Measurements from ENCODE around the gene NEAT1.
"Not testable (repeated sequence)": the region's sequence is repeated elsewhere in the genome, so short reads cannot be mapped to it uniquely, and the experiment has no call there.

NEAT1 gene

GRCh38 chr11:65456418-65456817 is 33.8 kb downstream of the NEAT1 start:
- no peak for DNase-seq

DNA sequence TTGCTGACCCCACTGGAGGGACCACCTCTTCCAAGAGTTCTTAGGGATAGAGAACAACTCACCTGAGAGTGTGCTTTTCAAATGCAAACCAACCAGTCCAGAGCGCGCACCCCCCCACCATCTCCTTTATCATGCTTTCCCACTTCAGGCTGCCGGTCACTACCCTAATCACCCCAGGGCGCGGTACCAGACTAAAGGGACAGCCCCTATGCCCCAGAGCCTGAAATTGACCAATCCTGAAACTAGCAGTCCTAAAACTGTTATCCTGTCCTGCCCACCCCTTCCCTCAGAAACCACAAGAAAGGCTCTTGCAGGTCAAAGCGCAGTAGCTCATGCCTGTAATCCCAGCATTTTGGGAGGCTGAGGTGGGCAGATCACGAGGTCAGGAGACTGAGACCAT is 37.0 kb downstream of the NEAT1 start:
- DNase-seq, result no peak

DNA sequence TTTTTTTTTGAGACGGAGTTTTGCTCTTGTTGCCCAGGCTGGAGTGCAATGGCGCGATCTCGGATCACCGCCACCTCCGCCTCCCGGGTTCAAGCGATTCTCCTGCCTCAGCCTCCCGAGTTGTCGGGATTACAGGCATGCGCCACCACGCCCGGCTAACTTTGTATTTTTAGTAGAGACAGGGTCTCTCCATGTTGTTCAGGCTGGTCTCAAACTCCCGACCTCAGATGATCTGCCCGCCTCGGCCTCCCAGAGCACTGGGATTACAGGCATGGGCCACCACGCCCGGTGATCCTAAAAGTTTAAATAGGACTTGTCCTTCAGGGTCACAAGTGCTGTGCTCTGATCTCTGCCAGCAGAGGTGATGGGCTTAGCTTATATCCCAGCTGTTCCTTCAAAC is 42.9 kb downstream of the NEAT1 start:
- DNase-seq, result not testable (repeated sequence)

GRCh38 chr11:65467306-65467705 is 44.7 kb downstream of the NEAT1 start:
- peak; percentile 79 for DNase-seq

GRCh38 chr11:65468874-65469333 is 46.3 kb downstream of the NEAT1 start:
- DNase-seq, result peak; percentile 38

GRCh38 chr11:65470433-65471049 is 47.9 kb downstream of the NEAT1 start:
- DNase-seq, result no peak

DNA sequence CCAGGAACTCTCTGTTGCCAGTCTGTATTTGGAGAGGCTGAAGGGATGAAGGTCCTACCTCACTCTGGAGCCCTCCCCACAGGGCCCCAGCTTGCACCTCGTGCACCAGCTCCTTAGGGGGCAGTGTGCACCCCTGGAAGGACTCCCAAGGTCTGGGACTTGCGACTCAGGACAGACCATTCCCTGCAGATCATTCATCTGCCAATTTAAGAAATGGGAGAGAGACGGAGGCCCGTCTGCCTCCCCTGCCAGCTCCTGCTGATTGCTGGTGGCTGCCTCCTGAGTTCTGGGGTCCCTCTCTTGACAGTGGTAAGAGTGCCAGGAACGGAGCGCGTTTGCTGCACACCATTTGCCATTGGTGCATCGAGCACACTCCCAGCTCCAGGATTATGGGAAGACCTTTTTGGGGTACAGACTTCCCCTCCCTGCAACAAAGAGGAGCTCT is 48.9 kb downstream of the NEAT1 start:
- DNase-seq, result no peak

- DNase-seq, result not testable (repeated sequence)
Observed at GRCh38 chr11:65472588-65473277, 50.1 kb downstream of the NEAT1 start.

DNA sequence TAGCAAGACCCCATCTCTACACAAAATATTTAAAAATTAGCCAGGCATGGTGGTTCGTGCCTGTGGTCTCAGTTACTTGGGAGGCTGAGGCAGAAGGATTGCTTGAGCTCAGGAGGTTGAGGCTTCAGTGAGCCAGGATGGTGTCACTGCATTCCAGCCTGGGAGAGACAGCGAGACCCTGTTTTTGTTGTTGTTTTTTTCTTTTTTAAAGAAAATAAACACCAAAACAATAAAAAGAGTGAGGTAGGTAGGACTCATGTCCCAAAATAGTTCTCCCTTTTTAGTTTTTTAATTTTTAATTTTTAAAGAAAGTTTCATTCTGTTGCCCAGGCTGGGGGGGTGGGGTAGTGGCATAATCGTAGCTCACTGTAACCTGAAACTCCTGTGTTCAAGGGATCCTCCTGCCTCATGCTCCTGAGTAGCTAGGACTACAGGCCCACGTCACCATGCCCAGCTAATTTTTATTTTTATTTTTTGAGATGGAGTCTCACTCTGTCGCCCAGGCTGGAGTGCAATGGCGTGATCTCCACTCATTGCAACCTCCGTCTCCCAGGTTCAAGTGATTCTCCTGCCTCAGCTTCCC is 50.8 kb downstream of the NEAT1 start:
- no peak for DNase-seq

DNA sequence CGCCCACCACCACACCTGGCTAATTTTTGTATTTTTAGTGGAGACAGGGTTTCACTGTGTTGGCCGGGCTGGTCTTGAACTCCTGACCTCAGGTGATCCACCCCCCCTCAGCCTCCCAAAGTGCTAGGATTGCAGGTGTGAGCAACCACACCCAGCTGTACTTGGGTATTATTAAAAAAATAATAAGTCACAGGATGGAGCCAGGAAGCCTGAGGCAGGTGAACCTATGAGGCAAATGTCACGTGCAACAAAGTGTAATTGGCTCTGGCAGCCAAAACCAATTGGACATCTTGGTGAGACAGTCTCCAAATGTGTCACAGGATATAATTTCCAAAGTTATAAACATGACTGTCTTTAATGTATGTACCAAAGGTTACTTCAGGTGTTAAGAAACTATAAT is 52.3 kb downstream of the NEAT1 start:
- DNase-seq, result no peak

DNA sequence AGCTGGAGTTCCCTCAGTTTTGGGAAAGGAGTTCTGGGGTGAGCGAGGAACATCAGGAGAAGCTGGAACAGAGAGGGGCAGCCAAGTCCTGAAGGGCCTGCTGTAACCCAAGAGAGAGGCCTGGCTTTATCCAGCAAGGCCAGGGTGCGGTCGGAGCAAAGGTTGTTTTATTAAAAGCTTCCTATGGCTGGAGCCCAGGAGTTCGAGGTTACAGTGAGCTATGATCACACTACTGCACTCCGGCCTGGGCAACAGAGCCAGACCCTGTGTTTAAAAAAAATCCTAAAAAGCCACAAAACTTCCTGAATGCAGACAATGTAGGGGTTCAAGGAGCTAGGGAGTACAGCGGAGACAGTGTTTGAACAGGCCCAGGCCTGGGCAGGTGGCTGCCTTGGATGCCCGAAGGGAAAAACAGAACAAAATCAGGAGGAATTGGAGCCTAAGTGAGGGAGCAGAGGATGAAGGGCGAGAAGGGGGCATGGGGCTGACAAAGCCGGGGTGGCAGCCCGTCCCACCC is 54.1 kb downstream of the NEAT1 start:
- no peak for DNase-seq

GRCh38 chr11:65477149-65477965 is 54.8 kb downstream of the NEAT1 start:
- peak; percentile 83 for DNase-seq

DNA sequence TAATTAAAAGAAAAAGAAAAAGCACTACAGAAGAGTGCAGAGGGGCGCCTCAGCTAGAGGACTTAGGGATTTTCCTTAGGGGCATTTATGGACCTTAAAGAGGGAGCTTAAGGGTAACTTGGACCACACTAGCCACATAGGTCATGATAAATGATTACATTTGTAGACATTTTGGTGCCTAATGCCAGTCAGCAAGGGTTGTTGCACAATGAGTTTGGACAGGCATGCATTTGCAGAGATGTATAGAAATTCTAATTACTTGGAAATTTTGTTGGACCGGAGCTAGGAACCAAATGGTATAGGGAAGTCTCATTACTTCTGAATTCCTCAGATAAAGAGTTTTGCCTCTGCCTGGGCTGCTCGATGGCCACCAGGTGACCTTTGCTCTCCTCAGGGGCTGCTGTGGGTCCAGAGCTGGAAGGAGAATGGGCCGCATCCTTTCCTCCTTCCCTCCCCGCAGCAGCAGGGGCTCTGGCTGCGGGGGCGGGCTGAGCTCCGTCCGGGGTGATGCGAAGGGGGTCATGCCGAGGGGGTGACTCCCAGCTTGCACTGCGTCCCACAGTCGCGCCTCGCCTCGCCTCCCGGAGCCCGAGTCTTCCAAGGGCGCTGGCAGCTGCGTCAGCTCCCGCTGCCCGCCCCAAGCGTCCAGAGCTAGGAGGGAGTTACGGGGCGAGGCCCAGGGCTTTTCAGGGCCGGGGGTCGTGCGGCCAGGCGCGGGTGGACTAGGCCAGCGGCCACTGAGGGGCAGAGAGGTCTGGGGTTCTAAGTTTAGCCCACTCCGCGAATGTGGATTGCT is 56.0 kb downstream of the NEAT1 start:
- no peak for DNase-seq

- no peak for DNase-seq
Observed at GRCh38 chr11:65479184-65480145, 56.9 kb downstream of the NEAT1 start.

- DNase-seq, result no peak
Observed at GRCh38 chr11:65482306-65482850, 59.8 kb downstream of the NEAT1 start.

- no peak for DNase-seq
Observed at GRCh38 chr11:65485920-65486219, 63.3 kb downstream of the NEAT1 start.

DNA sequence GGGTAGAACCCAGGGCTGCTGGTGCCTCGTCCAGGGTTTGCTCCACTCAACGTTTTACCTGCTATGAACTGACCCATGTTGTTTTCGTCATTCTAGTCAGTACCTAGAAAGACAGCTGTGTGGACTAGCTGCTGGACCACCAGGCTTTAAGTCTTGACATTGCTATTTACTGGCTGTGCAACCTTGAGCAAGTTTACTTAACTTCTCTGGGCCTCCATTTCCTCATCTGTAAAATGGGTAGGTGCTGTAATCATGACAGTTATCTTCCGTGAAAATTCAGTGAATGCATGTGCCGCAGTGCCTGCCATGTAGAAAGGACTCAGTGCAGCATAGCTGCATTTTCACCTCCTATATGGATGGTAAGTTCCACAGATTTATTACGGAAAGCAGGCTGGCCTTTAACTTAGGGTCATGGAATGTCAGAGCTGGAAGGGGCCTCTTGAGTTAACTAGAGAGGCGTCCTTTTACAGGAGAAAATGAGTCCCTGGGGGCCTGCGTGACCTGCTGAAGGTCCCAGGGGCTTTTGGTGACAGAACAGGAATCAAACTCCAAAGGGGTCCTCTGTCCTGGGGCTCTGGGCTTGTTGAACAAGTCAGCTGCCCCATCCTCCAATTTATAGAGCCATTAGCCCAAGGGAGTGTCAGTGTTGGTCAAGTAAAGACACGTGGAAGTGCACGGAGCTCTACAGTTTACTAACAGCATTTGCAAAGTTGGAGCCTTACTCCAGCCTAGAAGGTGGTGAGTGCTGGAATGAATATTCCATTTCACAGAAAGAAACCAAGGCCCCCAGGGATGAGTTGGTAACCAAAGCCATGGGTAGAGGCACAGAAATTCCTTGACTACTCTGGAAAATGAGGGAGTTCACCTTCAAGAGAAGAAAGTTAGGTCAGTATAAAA is 64.2 kb downstream of the NEAT1 start:
- DNase-seq, result no peak

DNA sequence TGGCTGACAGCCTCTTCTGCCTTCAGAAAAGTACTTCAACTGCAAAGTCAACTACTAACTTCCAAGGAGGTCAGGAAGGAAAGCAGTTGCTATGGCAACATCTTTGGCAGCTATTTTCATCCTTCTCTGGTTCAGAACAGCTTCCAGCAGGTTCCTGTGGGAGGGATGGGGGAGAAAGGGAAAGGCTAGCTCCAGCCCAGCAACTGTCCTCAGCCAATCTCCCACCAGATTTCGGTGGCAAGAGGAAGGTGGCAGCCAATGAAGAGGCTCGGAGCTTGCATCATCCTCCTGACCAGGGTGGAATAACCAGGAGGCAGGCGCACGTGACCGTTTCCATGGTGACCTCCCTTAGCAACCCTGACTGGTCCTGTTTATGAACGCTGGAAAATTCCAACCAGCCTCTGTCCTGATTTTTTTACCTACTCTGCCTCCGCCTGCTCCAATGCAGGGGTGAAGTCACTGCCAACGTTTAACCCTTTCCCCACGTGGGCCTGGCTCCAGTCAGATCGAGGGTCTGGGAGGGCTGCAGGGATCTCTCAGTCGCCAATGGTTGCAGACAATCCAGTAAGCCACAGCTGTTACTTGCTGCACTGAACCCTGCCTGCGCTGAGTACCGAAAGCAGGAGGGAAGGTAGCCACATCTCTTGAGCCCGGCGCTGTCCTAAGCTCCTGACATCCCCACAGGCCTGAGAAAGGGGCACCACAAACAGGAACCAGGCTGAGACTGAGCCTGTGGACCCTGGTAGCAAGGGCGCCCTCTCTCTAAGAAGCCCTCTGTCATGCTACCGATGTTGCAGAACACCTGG is 65.1 kb downstream of the NEAT1 start:
- peak; percentile 99 for DNase-seq
